ENCODE results near the gene SERPINB10.

Gene SERPINB10

DNA sequence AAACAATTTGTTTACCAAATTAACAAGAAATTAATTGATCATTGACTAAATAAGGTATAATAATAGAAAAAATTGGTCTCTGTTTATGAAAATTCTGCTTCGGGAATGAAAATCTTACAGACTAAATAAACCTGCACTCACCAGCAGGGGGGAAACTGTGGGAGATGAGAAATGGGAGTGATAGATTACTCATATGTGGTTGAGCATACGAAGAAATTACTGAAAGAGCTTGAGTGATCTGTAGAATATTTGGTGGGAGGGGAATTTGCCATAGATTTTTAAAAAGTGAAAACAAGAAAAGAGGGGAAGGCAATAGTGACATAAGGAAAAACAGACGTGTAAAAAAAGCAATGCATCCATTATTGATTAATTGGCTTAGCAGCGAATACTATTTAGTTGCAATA lies 43.5 kb downstream of the SERPINB10 start:
- no peak for DNase-seq

DNA sequence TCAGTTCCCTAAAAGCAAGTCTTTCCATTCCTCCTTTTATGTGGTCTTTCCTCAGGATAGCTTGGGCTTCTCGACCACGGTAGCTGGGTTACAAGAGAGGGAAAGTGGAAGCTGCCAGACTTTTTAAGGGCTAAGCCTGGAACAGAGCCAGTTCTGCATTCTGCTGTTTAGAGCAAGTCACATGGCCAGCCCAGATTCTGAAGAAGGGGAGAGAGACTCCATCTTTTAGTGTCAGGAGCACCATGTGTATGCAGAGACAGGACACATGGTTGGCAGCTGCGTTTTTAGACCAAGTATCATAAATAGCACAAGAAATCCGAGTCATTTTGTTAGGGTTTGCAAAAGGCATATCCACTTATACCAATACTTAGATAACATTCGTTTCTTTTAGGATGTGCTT lies 46.1 kb downstream of the SERPINB10 start:
- no peak for DNase-seq

DNA sequence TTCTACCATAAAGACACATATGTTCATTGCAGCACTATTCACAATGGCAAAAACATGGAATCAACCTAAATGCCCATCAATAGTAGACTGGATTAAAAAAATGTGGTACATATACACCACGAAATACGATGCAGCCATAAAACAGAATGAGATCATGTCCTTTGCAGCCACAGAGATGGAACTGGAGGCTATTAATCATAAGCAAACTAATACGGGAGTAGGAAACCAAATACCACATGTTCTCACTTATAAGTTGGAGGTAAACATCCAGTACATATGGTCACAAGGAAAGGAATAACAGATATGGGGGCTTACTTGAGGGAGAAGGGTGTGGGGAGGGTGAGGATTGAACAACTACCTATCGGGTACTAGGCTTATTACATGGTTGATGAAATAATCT lies 49.0 kb downstream of the SERPINB10 start:
- DNase-seq, result no peak

DNA sequence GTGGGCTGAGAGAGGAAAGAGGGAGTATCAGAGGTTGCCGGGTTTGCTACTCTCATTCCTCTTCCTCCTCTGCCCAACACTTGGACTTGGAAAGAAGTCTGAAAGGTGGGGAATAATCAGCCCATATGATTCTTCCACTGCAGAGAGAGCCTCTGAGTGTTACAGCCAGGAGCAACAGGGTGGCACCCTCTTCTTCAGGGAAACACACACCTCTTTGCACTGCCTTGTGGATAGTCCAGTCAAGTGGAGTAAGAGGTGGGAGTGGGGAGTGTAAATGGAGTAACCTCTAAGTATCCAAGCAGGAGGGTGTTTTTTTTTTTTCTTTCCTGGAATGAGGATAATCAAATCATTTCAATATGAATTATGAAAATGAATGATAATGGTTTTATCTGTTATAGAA lies 53.1 kb downstream of the SERPINB10 start:
- no peak for DNase-seq

DNA sequence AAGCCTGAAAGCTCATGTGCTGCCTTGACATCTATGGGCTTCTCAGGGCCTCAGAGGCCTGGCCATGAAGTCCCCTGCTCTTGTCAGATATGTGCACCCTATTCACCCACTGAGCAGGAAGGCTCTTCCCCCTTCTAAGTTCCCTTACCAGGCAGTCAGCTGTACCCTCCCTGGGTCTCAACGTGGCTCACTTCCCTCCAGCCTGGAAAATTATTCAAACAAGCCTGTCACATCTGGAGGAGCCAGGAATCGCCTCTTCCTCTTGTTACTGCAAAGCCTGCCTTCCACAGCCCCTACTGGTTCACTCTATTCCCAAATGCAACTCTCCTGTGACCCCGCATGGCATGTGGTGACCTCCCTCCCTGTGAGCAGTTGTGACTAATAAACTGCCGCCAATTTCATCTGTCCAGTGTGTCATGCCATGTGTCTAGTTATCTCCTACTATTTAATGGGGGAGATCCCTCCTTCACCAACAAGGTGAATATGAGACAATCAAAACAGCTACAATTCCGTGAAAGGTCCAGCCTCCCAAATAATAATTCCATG lies 53.8 kb downstream of the SERPINB10 start:
- DNase-seq, result no peak

DNA sequence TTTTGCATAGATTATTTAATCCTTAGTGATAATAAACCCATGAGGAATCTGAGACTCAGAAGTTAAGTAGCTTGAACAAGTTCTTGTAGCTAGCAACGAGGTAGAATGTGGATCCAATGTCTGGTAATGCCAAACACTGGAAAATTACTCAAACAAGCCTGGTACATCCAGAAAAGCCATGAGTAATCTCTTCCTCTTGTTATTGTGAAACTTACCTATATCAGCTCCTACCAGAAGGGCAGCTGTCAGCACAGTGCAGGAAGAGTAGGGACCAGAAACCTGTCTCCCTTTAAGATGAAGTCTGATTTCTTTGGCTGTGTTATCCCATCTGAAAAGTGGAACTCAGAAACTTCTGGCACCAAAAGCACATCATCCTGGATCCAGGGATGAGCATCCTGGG lies 54.4 kb downstream of the SERPINB10 start:
- DNase-seq, result no peak

DNA sequence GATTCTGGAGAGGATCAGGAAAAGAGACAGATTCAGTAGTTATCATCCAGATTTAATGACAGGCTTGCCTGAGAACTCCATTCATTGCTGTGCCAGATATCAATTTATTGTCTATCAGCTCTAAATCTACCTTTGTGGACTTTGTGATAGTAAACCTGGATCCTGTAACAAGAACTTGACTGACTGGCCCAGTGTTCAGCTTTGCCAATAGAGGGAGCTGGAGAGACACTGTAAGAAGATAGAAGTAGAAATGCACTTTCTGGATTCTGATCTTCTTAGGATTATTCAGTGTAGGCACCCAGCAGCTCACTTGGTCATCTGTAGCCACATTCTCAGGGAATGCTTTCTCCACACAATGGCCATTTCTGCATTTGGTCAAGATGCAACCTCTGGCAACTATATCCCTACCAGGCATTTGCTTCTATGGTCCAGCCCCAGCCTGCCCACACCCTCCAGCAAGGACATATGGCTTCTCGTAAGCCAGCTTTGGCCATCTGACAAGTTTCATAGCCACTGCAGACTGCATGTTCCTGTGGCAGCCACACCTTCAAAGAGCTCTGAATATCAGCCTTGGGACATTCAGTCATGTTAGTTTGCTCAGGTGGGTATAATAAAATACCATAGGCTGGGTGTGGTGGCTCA lies 56.0 kb downstream of the SERPINB10 start:
- no peak for DNase-seq

DNA sequence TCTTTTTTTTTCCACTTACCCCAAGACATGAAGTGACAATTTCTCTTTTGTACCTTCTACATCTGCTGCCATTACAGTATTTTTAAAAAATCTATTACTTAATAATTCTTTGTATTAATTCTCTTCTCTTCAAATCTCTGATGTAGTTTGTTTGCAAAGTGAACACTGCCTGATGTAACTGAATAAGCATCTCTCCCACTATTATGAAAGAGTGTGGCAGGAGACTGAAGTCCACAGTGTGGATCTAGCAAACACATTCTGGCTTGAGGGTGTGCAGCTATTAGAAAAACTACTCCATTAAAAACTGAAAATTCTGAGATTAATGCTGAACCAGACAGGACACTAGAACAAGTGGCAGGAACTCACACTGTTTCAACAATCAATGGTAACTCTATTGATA lies 57.1 kb downstream of the SERPINB10 start:
- no peak for DNase-seq

DNA sequence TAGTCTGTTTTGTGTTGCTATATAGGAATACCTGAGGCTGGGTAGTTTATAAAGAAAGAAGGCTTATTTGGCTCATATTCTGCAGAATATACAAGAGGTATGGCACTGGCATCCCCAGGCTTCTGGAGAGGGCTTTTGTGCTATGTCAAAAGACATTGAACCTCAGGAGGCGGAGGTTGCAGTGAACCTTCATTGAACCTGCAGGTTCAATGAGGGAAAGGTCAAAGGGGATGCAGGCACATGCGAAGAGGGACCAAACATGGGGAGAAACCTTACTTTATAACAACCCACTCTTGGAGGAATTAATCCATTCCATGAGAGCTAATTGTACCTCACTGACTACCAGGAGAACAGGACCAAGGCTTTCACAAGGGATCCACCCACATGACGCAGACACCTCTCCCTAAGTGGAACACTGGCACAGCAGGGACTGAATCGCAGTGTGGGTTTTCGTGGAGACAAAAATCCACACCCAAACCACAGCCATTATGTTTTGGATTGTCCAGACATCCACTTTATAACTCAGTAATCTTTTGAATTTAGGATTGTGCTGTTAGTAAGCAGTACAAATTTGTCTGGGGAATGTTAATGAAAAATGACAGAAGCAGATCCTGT lies 58.1 kb downstream of the SERPINB10 start:
- DNase-seq, result no peak

DNA sequence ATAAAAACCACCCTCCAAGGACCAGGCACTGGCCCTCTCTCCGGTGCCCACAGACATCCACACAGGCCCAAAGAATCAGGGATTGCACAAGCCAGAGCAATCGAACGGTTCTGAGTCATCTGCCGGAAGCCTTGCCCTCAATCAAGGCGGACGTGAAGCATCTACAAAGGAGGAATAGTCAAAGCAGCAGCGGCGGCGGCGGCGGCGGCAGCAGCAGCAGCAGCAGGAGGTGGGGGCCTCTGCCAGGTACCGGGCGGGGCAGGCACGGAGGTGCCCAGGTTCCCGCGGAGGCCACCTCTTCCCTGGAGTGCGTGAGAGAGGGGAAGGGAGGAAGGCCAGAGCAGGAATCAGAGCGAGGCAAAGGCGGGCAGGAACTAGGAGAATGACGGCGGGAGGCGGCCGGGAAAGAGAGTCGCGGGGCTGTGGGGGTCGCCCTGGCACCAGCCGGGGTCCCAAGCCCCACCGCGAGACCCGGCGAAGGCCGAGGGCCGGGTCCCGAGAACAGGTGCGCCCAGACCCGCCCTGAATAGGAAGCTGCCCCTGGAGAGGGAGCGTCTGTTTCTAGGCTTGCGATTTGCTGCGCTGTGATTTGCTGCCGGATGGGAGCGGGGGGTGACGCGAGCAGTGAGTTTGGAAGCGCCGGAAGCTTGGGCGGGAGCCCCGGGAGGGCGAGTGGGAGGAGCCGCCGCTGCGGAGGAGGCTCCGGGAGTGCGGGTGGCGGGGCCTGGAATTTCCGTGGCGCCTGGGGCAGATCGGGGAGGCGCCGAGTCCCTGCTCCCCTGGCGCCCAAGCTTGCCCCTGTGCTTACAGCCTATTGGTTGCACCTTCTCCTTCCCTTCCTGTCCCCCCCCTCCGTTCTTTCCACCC lies 62.4 kb downstream of the SERPINB10 start, which contains the start of gene SERPINB8:
SERPINB8 (plus strand) TSS at position 140 of the 867 bp plus-strand sequence. CDS start 8,228 bp downstream, outside the sequence.
- peak; percentile 75 for DNase-seq

DNA sequence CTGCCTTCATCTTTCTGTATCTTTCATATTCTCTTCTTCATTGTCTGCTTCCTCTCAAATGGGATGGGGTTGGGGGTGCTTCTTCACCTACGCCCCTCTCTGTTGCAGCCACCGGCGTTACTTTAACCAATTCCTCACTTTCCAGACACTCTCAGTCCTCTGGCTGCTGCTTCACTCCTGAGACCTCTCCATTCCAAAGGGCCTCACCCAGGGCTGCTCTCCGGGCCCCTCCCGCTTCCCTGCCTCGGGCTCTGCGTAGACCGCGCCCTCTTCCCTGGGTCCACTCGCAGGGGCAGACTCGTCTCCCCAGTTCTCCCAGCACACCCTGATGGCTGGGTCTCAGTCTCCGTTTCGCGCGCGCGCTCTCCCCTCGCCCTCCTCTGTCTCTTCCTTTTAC lies 63.0 kb downstream of the SERPINB10 start:
- DNase-seq, result no peak

DNA sequence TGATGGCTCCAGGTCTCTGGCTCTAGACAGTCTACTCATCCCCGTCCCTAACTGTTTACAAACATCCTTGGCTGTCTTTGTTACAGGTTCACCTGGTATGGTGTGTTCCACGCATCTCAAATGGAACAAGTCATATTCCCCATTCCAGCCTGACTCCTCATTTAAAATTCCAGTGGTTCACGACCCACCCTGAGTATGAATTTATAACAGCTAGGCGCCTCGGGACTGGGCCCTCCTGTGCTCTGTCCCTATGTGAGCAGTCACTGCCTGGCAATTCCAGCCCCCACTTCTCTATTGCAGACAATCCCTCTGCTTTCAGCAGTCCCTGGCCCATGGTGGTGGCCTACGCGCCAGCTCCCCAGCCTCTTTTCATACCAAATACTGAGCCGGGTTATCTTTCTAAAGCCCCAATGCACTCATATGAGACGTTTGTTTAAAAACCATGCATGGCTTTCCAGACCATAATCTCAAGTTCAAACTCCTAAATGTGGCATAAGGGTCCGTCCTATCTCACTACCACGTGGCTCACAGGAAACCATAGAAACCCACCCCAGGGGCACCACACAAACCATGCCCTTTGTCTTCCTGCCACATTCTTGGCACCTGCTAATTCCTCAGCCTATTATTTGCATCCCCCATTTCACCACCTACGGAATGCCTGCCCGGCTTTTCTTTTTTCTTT lies 63.7 kb downstream of the SERPINB10 start:
- DNase-seq, result no peak

DNA sequence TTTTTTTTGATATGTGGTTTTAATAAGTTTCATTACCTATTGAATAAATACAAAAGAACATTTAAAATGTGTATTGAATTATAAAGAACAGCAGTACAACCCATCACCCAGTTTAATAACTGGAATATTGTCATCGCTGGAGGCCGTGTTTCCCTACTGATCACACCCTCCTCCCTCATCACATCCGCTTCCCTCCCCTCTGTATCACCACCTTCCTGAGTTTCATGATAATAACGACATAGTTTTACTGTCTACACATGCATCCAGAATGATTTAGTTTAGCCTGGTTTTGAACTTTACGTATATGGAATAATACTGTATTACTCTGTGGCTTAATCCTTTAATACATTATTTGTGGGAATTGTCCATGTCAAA lies 64.2 kb downstream of the SERPINB10 start:
- no peak for DNase-seq

DNA sequence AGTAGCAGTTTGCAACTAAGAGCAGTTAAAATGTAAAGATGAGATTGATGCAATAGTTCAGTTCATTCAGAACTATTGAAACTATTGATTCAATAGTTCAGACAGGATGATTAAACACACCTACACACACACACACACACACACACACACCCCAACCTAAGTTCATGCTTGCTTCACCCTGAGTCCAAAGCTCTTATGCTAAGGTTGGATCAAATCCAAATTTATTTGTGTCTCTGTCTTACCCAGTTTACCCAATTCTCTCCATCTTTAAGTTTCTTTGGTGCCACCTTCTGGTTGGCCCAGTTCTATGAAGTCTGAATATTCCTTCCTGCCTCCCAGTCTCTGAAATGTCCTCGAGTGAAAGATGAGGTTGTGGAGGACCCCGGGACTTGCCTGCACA lies 67.2 kb downstream of the SERPINB10 start:
- peak; percentile 5 for DNase-seq

DNA sequence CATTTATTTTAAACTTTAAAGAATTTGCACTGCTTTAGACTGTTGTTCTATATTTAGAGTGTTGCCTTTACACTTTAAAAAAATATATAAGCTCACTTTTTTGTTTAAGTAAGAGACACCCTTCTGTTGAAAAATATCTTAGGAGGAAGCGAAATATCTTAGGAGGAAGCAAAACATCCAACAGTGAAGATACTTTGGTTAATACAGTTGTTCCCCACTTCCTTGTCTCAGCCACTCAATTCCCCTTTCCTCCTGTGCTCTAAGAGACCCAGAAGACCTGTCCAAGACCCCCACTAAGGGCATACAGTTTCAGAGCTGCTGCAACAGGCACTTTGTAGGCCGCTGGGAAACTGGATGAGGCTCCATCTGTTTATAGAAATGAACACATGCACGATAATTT lies 67.9 kb downstream of the SERPINB10 start:
- no peak for DNase-seq

DNA sequence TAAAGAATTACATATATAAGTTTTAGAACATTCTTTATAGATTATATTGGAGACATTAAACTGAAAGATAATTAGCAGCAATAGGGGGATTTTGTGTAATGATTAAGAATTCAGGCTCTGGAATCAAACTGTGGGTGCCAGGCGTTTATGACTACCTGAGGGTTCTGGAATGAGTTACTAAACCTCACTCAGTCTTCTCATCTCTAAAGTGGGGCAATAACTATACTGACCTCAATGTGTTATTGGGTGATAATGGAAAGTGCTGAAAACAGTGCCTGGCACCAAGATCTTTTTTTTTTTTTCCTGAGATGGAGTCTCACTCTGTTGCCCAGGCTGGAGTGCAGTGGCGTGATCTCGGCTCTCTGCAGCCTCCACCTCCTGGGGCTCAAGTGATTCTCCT lies 69.3 kb downstream of the SERPINB10 start:
- DNase-seq, result no peak

DNA sequence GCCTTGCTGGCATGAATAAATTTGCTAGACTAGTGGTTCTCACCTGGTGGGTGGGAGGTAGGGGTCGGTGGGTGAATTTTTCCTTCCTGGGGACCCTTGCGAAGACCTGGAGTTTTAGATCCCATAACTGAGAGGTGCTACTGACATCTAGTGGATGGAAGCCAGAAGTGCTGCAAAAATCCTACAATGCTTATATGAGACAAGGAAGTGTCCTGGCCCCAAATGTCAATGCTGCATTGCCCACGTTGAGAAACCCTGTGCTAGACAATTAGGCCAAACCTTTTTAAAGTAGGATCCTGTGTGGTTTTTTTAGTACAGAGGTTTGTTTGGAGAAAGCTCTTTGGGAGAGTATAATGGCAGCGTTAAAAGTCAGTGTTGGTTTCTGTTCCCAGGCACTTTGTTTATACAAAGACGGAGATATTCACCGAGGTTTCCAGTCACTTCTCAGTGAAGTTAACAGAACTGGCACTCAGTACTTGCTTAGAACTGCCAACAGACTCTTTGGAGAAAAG lies 71.7 kb downstream of the SERPINB10 start:
- DNase-seq, result no peak

DNA sequence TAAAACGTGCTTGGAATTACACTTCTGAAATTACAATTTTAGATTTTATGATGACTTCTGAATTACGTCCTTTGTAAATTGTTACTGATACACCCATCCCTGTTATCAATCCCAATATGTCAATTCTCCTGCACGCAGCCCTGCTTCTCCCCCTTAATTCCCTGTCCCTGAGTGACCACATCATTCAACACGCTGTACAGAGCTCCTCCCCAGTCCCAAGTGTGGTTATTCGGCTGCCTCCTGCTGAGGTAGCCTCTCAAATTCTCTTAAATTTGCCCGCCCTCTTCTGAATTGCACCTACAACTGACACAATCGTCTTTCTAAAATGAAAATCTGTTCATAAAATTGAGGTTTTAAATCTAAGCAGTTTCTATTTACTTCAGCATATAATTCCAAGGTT lies 72.3 kb downstream of the SERPINB10 start:
- no peak for DNase-seq

DNA sequence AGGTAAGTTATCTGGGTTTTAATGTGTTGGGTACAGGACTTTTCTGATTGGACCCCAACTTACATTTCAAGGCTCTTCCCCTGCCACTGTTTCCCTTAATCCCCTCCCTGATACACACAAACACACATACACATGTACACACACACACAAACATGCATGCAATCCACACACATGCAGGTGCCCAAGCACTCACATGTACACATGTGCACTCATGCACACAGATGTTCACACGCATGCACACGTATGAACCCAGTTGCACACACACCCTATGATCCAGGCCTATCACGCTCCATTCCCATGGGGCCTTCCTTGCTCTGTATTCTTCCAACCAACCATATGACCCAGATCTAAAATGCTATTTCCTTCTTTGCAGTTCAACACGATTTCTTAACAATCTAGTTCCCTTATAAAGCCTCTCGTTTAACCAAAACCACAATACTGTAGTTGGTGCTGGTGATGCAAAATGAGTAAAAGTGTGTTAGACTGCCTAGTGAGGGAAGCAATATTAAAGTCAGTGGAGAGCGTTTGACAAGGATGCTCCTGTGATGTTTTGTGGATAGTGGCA lies 73.2 kb downstream of the SERPINB10 start:
- no peak for DNase-seq

DNA sequence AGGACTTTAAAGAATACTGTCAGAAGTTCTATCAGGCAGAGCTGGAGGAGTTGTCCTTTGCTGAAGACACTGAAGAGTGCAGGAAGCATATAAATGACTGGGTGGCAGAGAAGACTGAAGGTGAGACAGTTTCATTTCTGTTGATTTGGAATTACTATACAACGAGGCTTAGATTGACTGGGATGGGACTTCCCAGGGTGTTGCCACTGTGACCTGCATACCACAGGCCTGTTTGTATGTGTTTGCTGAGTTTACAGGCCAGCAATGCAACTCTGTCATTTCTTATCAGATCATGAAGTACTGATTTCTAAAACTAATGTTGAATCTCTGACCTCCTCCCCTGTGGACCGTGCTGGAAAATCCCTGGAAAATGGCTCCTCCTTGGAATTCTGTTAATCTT lies 74.0 kb downstream of the SERPINB10 start:
- no peak for DNase-seq

DNA sequence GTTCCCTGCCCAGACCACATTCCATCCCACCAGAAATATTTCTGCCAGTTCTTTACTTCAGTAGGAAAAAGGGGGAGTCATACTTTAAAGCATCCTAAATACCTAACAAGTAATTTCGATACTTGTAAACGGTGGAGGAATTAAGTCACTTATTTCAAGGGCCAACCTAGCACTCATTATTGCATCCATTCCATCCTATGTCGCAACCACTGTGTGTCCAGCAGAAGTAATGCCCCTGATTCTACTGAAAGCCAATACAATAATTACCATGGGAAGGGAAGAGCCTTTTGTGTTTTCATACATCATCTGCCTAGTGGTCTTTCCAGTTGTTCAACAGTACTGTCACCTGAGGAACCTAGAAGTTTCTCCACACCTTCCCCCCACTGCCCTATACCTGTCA lies 74.6 kb downstream of the SERPINB10 start:
- no peak for DNase-seq
